Kidney epithelial cell (primary cell): ENCODE measurements around the gene CCDC182. TPM values are rescaled to one million over a fixed set of nuclear protein-coding genes. Genes with fewer than 3 reads are reported as not detected.

Experiments used
- DNase-seq: peaks from one replicate; pipeline ENCODE4 v3.0.0-alpha.2; 2010; ENCODE audit warnings: low read depth
- H3K27me3 ChIP-seq: 2 replicates; pipeline ENCODE4 v1.6.0; 2011; ENCODE audit warnings: low read length; ENCODE audit not compliant: control insufficient read depth, insufficient read depth
- H3K36me3 ChIP-seq: 2 replicates; pipeline ENCODE4 v1.5.1; 2011; ENCODE audit warnings: low read length; ENCODE audit not compliant: control insufficient read depth, insufficient read depth
- H3K4me3 ChIP-seq: 2 replicates; pipeline ENCODE4 v1.5.1; 2011; ENCODE audit warnings: low read depth, mild to moderate bottlenecking, control low read depth, low read length
- total RNA-seq: library from RNA; depleted of rRNA; stranded (reverse); fragments of >200 nt; gene quantifications from 2 replicates; pipeline ENCODE4 v1.2.3, GENCODE V29; 2015
- TF ChIP-seq, protein P1 (sequence below): IDR thresholded peaks from 2 replicates; pipeline ENCODE4 v1.5.1; 2011; ENCODE audit warnings: mild to moderate bottlenecking, moderate library complexity, low read length, control low read depth, inconsistent platforms; ENCODE audit not compliant: insufficient read depth, poor library complexity, severe bottlenecking

CCDC182 gene
- total RNA-seq, 1 donor from 2014 or later, result not detected

GRCh38 chr17:57721967-57722703 lies 23.0 kb downstream of the CCDC182 start:
- Histone ChIP-seq H3K36me3 (no peaks in the 10 kb centered on the region), H3K4me3 (no peak overlapping the region), H3K27me3 (peaks cover 28% of the 10 kb centered on the region)
- TF ChIP-seq, protein P1, sequence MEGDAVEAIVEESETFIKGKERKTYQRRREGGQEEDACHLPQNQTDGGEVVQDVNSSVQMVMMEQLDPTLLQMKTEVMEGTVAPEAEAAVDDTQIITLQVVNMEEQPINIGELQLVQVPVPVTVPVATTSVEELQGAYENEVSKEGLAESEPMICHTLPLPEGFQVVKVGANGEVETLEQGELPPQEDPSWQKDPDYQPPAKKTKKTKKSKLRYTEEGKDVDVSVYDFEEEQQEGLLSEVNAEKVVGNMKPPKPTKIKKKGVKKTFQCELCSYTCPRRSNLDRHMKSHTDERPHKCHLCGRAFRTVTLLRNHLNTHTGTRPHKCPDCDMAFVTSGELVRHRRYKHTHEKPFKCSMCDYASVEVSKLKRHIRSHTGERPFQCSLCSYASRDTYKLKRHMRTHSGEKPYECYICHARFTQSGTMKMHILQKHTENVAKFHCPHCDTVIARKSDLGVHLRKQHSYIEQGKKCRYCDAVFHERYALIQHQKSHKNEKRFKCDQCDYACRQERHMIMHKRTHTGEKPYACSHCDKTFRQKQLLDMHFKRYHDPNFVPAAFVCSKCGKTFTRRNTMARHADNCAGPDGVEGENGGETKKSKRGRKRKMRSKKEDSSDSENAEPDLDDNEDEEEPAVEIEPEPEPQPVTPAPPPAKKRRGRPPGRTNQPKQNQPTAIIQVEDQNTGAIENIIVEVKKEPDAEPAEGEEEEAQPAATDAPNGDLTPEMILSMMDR, result no peak
- DNase-seq, result no peak

- Histone ChIP-seq H3K27me3 (peaks cover 27% of the 10 kb centered on the region), H3K36me3 (no peaks in the 10 kb centered on the region), H3K4me3 (no peak overlapping the region)
- DNase-seq, result no peak
- TF ChIP-seq, protein P1, result no peak
These were observed 24.6 kb downstream of the CCDC182 start for GRCh38 chr17:57720386-57721035.

- TF ChIP-seq, protein P1, result no peak
- Histone ChIP-seq H3K27me3 (peaks cover 36% of the 10 kb centered on the region), H3K4me3 (no peak overlapping the region), H3K36me3 (no peaks in the 10 kb centered on the region)
- DNase-seq, result no peak
These were observed 26.2 kb downstream of the CCDC182 start for GRCh38 chr17:57718878-57719277.

GRCh38 chr17:57715981-57716380 lies 29.1 kb downstream of the CCDC182 start:
- H3K27me3 ChIP-seq, result peaks cover 36% of the 10 kb centered on the region
- H3K36me3 ChIP-seq, result no peaks in the 10 kb centered on the region
- DNase-seq, result no peak
- TF ChIP-seq, protein P1, result no peak
- H3K4me3 ChIP-seq, result no peak overlapping the region

- H3K4me3 ChIP-seq, result no peak overlapping the region
- no peaks in the 10 kb centered on the region for H3K36me3 ChIP-seq
- H3K27me3 ChIP-seq, result peaks cover 29% of the 10 kb centered on the region
- DNase-seq, result no peak
- TF ChIP-seq, protein P1, result no peak
These were observed 30.4 kb downstream of the CCDC182 start for GRCh38 chr17:57714665-57715180.

- no peak overlapping the region for H3K4me3 ChIP-seq
- H3K27me3 ChIP-seq, result peaks cover 25% of the 10 kb centered on the region
- no peak for DNase-seq
- no peaks in the 10 kb centered on the region for H3K36me3 ChIP-seq
- TF ChIP-seq, protein P1, result no peak
These were observed 32.0 kb downstream of the CCDC182 start for GRCh38 chr17:57713140-57713539.
